ENCODE measurements around the gene TOMM70.

DNA sequence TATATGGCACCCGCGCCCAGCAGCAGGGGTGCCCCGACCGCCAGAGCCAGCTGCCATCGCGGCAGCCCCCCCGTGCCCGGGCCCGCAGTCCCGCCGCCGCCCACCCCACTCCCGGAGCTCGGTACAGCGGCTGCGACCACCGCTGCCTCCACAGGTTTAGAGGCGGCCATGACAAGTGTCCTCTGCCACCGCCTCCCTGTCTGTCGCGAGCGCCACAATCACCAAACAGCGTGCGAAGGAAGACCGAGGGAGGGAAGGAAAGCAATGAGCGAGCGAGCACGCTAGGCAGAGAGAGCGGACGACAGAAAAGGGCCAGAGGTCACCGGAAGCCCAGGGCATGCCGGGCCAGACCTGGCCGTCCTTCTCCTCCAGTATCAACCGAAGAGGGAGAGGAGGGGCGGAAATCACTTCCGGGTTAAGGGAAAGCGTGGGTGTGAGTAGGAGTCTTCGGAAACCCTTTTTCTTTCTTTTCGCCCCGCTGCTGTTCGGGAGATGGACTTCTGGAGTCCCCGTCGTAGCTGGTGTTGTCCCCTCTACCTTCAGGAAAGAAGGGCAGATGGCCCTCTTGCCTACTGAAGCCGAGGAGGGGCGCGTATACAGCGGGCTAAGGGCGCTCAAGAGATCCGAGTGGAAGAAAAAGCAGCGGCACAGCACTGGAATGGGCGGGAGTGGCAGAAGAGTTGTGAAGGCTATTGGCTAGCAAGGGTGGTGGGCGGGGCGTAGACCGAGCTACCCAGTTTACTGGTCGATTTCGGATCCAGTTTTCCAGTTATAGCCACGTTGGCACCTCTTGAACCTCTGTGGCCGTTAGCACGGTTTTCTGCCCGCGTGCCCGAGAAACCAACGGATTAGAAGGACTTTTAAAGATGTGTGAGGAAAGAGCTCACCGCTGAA is at the start of gene TOMM70, which contains the start of gene LNP1:
- TF ChIP-seq POLR2A (IDR thresholded peaks at IDR 0.05; ENCODE audit: low read depth, low read length) (peak; percentile 87), TAF1 (IDR thresholded peaks at IDR 0.05; ENCODE audit: borderline replicate concordance, low read depth, low read length) (peak; percentile 18; the same call in 1 of the 2 replicates), POLR2AphosphoS5 (IDR thresholded peaks at IDR 0.05; ENCODE audit: low read depth, low read length) (peak; percentile 90)

Measured in GM12892 (cell line).